IPS-15b (cell line): ENCODE measurements around the gene PSMB5.
"Not testable (repeated sequence)": the region's sequence is repeated elsewhere in the genome, so short reads cannot be mapped to it uniquely, and the experiment has no call there.

ENCODE experiments used
- H3K27me3 ChIP-seq: one replicate; pipeline ENCODE4 v1.6.1; 2013; ENCODE audit warnings: low read length; ENCODE audit not compliant: control insufficient read depth, insufficient read depth
- H3K36me3 ChIP-seq: one replicate; pipeline ENCODE4 v1.6.1; 2013; ENCODE audit warnings: low read length; ENCODE audit not compliant: control insufficient read depth, insufficient read depth
- H3K4me1 ChIP-seq: one replicate; pipeline ENCODE4 v1.6.1; 2013; ENCODE audit warnings: mild to moderate bottlenecking, low read length; ENCODE audit not compliant: control insufficient read depth, insufficient read depth
- H3K4me3 ChIP-seq: one replicate; pipeline ENCODE4 v1.5.1; 2013; ENCODE audit warnings: low read depth, low read length
- H3K9ac ChIP-seq: one replicate; pipeline ENCODE4 v1.6.1; 2013; ENCODE audit warnings: low read depth, mild to moderate bottlenecking, low read length
- H3K9me3 ChIP-seq: one replicate; pipeline ENCODE4 v1.6.1; 2013; ENCODE audit warnings: mild to moderate bottlenecking, low read length; ENCODE audit not compliant: control insufficient read depth, insufficient read depth

The PSMB5 gene

GRCh38 chr14:23005451-23006187 lies 29.1 kb downstream of the PSMB5 start:
- no peaks in the 10 kb centered on the region for H3K27me3 ChIP-seq
- H3K4me1 ChIP-seq, result peaks cover 5% of the 10 kb centered on the region
- no peaks in the 10 kb centered on the region for H3K9me3 ChIP-seq
- peak overlapping the region; percentile 81 for H3K4me3 ChIP-seq
- no peaks in the 10 kb centered on the region for H3K36me3 ChIP-seq
- H3K9ac ChIP-seq, result no peak overlapping the region

DNA sequence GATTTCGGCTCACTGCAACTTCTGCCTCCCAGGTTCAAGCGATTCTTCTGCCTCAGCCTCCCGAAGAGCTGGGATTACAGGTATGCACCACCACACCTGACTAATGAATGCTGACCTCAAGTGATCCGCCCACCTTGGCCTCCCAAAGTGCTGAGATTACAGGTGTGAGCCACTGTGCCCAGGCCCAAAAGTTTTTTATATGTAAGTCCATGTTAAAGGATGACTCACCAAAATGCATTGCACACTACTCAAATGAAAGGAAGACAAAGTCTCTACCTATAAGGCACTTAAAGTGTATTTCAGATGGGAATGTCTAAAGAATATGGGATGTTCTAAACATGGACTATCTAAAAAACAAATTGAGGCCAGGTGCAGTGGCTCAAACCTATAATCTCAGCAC lies 30.4 kb downstream of the PSMB5 start:
- not testable (repeated sequence) for H3K9me3 ChIP-seq, H3K36me3 ChIP-seq, H3K27me3 ChIP-seq, H3K9ac ChIP-seq, H3K4me3 ChIP-seq, H3K4me1 ChIP-seq

- Histone ChIP-seq H3K27me3 (no peaks in the 10 kb centered on the region), H3K9ac (no peak overlapping the region), H3K4me3 (no peak overlapping the region), H3K36me3 (no peaks in the 10 kb centered on the region), H3K4me1 (peaks cover 2% of the 10 kb centered on the region), H3K9me3 (no peaks in the 10 kb centered on the region)
Observed at GRCh38 chr14:23002592-23002991, 32.1 kb downstream of the PSMB5 start.

DNA sequence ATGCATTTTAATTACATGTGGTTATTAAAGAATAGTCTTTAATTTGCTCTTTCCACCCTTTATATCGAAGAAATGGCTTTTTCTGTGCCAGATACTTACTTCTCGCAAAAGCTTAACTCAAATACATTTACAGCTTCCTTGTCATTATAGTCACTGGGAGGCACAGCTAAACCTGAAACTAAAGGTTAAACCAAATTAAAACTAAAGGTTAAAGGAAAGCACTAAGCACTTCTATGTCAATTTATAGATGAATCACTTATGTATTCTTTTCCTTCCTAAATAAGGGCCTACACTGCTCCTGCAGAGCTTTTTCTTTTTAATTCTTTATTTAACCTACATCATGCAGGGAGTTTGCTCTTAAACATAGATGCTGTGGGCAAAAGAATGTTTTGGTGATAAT lies 33.8 kb downstream of the PSMB5 start:
- no peaks in the 10 kb centered on the region for H3K9me3 ChIP-seq
- no peak overlapping the region for H3K9ac ChIP-seq
- peaks cover 2% of the 10 kb centered on the region for H3K4me1 ChIP-seq
- H3K36me3 ChIP-seq, result no peaks in the 10 kb centered on the region
- H3K27me3 ChIP-seq, result no peaks in the 10 kb centered on the region
- no peak overlapping the region for H3K4me3 ChIP-seq

DNA sequence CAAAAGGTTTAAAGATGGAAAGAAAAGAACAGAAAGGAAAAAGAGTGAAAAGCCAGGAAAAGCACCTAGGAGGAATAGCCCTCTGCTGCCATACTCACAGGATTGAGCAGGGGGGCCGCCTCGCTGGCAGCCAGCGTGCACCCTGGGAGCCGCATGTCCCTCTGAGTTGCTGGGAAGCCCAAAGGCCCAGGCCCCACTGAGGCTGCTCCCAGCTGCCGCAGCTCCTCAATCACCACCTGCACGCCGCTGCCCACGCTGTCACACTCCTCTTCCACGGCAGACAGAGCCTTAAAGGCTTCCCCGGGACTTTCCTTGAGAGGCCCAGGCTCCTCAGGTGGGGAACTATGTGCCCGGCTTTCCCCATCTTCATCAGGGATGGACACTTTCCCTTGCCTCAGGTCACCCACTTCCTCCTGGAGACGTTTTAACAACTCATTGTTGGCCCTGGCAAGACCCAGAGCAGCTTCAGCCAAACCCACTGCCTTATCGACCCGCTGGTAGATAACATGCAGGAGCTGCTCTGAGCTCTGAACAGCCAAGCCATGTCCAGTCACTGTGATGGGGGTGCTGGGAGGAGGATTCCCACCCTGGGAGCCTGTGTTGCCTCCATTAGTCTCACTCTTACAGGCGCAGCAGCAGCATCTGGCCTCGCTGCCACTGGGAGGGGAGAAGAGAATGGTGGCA lies 36.2 kb downstream of the PSMB5 start:
- H3K4me1 ChIP-seq, result peaks cover 5% of the 10 kb centered on the region
- H3K9me3 ChIP-seq, result no peaks in the 10 kb centered on the region
- peak overlapping the region; percentile 29 for H3K9ac ChIP-seq
- H3K27me3 ChIP-seq, result no peaks in the 10 kb centered on the region
- no peaks in the 10 kb centered on the region for H3K36me3 ChIP-seq
- no peak overlapping the region for H3K4me3 ChIP-seq

- H3K9ac ChIP-seq, result peak overlapping the region; percentile 29
- H3K9me3 ChIP-seq, result no peaks in the 10 kb centered on the region
- H3K4me3 ChIP-seq, result no peak overlapping the region
- H3K36me3 ChIP-seq, result no peaks in the 10 kb centered on the region
- H3K27me3 ChIP-seq, result no peaks in the 10 kb centered on the region
- H3K4me1 ChIP-seq, result peaks cover 5% of the 10 kb centered on the region
Observed at GRCh38 chr14:22997676-22998323, 36.9 kb downstream of the PSMB5 start.

DNA sequence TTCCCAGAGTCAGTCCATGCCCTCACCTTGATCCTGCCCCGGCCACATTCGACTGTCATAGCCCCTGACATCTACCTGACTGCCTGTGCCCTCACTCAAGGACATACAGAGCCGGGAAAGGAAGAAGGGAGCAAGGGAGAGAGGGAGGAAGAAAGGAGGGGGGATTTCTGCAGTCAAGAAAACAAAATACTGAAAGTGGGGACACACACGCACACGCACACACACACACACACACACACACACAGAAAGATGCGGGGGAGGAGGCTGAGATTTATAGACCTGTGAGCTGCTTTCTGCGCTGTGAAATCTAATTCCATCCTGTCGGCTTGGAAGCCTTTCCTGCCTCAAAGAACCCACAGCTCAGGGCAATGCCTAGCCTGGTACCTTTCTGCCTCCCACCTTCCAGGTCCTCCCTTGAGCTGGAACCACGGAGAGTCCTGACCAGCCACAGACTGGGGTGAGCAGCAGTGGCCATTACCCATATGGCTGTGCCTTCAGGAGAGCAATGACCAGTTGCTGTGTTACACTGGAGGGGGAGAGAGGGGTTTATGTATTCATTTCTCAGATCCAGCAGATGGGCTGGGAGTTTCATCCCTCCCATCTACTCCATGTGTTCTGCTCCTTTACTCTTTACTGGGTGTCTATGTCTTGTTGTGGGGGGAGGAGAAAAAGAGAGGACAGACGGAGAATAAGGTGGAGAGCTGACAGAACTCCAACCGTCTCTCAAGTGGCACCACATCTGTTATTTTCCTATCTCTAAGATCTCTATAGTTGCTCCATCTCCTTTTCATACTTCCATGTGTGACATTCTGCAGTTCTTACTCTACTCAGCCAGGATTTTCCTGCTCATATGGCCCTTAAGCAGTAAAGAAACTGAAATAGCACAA lies 37.7 kb downstream of the PSMB5 start:
- no peaks in the 10 kb centered on the region for H3K27me3 ChIP-seq
- H3K4me1 ChIP-seq, result peaks cover 5% of the 10 kb centered on the region
- no peaks in the 10 kb centered on the region for H3K36me3 ChIP-seq
- H3K9me3 ChIP-seq, result no peaks in the 10 kb centered on the region
- no peak overlapping the region for H3K4me3 ChIP-seq
- H3K9ac ChIP-seq, result peak overlapping the region; percentile 37

DNA sequence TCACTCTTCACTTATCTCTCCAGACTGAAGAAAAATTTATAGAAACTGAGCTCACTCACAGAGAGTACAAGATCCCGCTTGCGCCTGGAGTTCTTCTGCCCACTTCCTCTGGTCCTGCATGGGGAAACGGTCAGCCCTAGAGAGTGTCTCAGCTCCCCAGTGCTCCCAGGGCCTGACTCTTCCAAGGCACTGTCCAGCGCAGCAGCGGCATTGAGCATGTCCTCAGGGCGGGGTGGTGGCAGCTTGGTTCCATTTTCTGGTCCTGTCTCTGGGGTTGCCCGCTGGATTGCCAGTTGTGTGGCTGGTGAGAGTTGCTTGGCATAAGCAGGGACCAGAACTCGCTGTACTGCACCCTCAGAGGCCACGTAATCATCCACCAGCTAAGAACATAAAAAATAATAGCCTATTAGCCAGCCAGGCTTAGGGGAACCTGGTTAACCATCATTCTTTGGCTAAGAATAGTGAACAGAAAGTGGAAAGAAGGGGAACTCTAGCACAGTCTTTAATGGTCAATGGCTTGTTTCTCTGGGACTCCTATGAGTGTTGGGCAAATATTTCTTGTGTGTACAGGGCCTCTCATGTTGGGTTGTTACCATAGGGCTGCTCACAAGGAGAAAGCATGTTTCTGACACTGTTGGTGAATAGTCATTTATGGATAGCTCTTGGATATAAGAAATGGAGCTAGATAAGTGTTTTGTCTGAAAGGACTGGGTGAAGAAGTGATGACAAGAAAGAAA lies 38.6 kb downstream of the PSMB5 start:
- Histone ChIP-seq H3K27me3 (no peaks in the 10 kb centered on the region), H3K4me3 (no peak overlapping the region), H3K4me1 (peaks cover 5% of the 10 kb centered on the region), H3K9me3 (no peaks in the 10 kb centered on the region), H3K36me3 (no peaks in the 10 kb centered on the region), H3K9ac (no peak overlapping the region)

- Histone ChIP-seq H3K4me3 (no peak overlapping the region), H3K36me3 (peaks cover 2% of the 10 kb centered on the region), H3K9me3 (no peaks in the 10 kb centered on the region), H3K27me3 (no peaks in the 10 kb centered on the region), H3K9ac (no peak overlapping the region), H3K4me1 (peaks cover 5% of the 10 kb centered on the region)
Observed at GRCh38 chr14:22994762-22995275, 39.9 kb downstream of the PSMB5 start.

GRCh38 chr14:22993517-22993916 lies 41.2 kb downstream of the PSMB5 start:
- peaks cover 5% of the 10 kb centered on the region for H3K4me1 ChIP-seq

GRCh38 chr14:22991852-22992251 lies 42.8 kb downstream of the PSMB5 start:
- no peaks in the 10 kb centered on the region for H3K9me3 ChIP-seq
- peaks cover 5% of the 10 kb centered on the region for H3K4me1 ChIP-seq
- H3K36me3 ChIP-seq, result peaks cover 2% of the 10 kb centered on the region
- H3K4me3 ChIP-seq, result no peak overlapping the region
- H3K9ac ChIP-seq, result no peak overlapping the region
- H3K27me3 ChIP-seq, result no peaks in the 10 kb centered on the region

More at GRCh38 chr14:22993517-22993916, 41.2 kb downstream of the PSMB5 start:
- H3K4me3 ChIP-seq, result no peak overlapping the region
- no peaks in the 10 kb centered on the region for H3K9me3 ChIP-seq
- no peak overlapping the region for H3K9ac ChIP-seq
- H3K27me3 ChIP-seq, result no peaks in the 10 kb centered on the region
- peaks cover 2% of the 10 kb centered on the region for H3K36me3 ChIP-seq
